HG02798 (cell line): ENCODE measurements around the gene EHBP1.
"Not testable (repeated sequence)": the region's sequence is repeated elsewhere in the genome, so short reads cannot be mapped to it uniquely, and the experiment has no call there.

Experiments used
- ATAC-seq: cut with Tn5 transposase; IDR thresholded peaks from one replicate; pipeline ENCODE4 v1.9.1; 2021; ENCODE audit warnings: mild to moderate bottlenecking; ENCODE audit not compliant: unreplicated experiment, poor library complexity

EHBP1 gene

GRCh38 chr2:62704654-62705006, 883 bp upstream of the EHBP1 start:
- ATAC-seq = no peak

- ATAC-seq = peak; percentile 1
Observed at GRCh38 chr2:62705859-62706720, 577 bp downstream of the EHBP1 start.

- ATAC-seq = no peak
Observed at GRCh38 chr2:62706721-62707521, 1.4 kb downstream of the EHBP1 start.

- no peak for ATAC-seq
Observed at GRCh38 chr2:62708751-62709150, 3.2 kb downstream of the EHBP1 start.

- no peak for ATAC-seq
Observed at GRCh38 chr2:62711832-62712494, 6.5 kb downstream of the EHBP1 start.

GRCh38 chr2:62713196-62713595, 7.7 kb downstream of the EHBP1 start:
- ATAC-seq = not testable (repeated sequence)

GRCh38 chr2:62713837-62714236, 8.3 kb downstream of the EHBP1 start:
- no peak for ATAC-seq

GRCh38 chr2:62716768-62717167, 11.3 kb downstream of the EHBP1 start:
- ATAC-seq = no peak

GRCh38 chr2:62717503-62718081, 12.1 kb downstream of the EHBP1 start:
- no peak for ATAC-seq

- no peak for ATAC-seq
Observed at GRCh38 chr2:62718225-62718822, 12.8 kb downstream of the EHBP1 start.

GRCh38 chr2:62719757-62720156, 14.2 kb downstream of the EHBP1 start:
- no peak for ATAC-seq

GRCh38 chr2:62722679-62723078, 17.2 kb downstream of the EHBP1 start:
- no peak for ATAC-seq

- ATAC-seq = no peak
Observed at GRCh38 chr2:62723253-62723652, 17.7 kb downstream of the EHBP1 start.

GRCh38 chr2:62724106-62724505, 18.6 kb downstream of the EHBP1 start:
- ATAC-seq = no peak

- no peak for ATAC-seq
Observed at GRCh38 chr2:62724886-62725711, 19.6 kb downstream of the EHBP1 start.

GRCh38 chr2:62725712-62726055, 20.2 kb downstream of the EHBP1 start:
- ATAC-seq = no peak

- no peak for ATAC-seq
Observed at GRCh38 chr2:62727259-62727867, 21.9 kb downstream of the EHBP1 start.

- no peak for ATAC-seq
Observed at GRCh38 chr2:62727876-62728566, 22.5 kb downstream of the EHBP1 start.

- ATAC-seq = no peak
Observed at GRCh38 chr2:62731275-62731674, 25.8 kb downstream of the EHBP1 start.
